K562 (cell line): ENCODE measurements around the gene IL6R. TPM values are rescaled to one million over a fixed set of nuclear protein-coding genes. Genes with fewer than 3 reads are reported as not detected.
A peak's percentile ranks its signal among the peaks of the same experiment; 100 is the strongest.

Experiments used
- ATAC-seq: fragments of 200-7000 bp; cut with Tn5 transposase; 3 replicates; pipeline ENCODE4 v1.9.1; 2020; ENCODE audit warnings: moderate library complexity
- BruUV-seq: library from RNA; stranded (reverse); fragments of 400-500 nt; replicated peaks from 2 replicates; lab custom pipeline; 2021; lab: Mats Ljungman, UMichigan
- CTCF ChIA-PET: fragments of 300-600 bp; formaldehyde crosslinking; extraction: SDS; loops from one replicate; lab custom pipeline; 2021; ENCODE audit warnings: low intra/inter-chr PET ratio; lab: Yijun Ruan, JAX
- POLR2A ChIA-PET: fragments of 300-600, 350-650 bp; sonication (Branson Sonifier 250); formaldehyde crosslinking; extraction: SDS; loops from one replicate; lab custom pipeline; 2021; ENCODE audit warnings: antibody characterized with exemption, inconsistent platforms; lab: Yijun Ruan, JAX
- DNase-seq, 4 experiments: peaks; one replicate each; pipeline versions ENCODE4 v3.0.0 to v3.0.0-alpha.2; 2011 to 2018; ENCODE audit warnings: low spot score in 3 of 4, mixed read lengths in 3 of 4; ENCODE audit errors: extremely low read depth in 1 of 4
- FAIRE-seq: peaks from 2 replicates; lab custom pipeline; 2011; peaks lifted over from hg19 to GRCh38; lab: Jason Lieb, UNC
- H2AFZ ChIP-seq: 2 replicates; pipeline ENCODE4 v1.6.0; 2011; ENCODE audit warnings: low read depth, low read length, control low read depth, inconsistent platforms
- H3K27ac ChIP-seq: fragments of 200-600 bp; 3 replicates; pipeline ENCODE4 v1.8.0; 2011; ENCODE audit warnings: low read depth, mild to moderate bottlenecking, control low read depth, inconsistent platforms, low read length, moderate library complexity, mixed read lengths; ENCODE audit errors: extremely low read depth
- H3K27me3 ChIP-seq, 2 experiments: fragments of 300-600 bp in 1 of 2; 2 replicates in 1 of 2; 3 replicates in 1 of 2; pipeline versions ENCODE4 v1.6.0 to v1.8.0; 2011; ENCODE audit warnings: inconsistent platforms in 2 of 2, low read length in 2 of 2, mild to moderate bottlenecking in 1 of 2, mixed read lengths in 1 of 2, moderate library complexity in 1 of 2; ENCODE audit not compliant: control insufficient read depth in 2 of 2, insufficient read depth in 2 of 2
- H3K36me3 ChIP-seq: fragments of 300-600 bp; 3 replicates; pipeline ENCODE4 v1.8.0; 2011; ENCODE audit warnings: mild to moderate bottlenecking, low read length, inconsistent platforms; ENCODE audit not compliant: control insufficient read depth, insufficient read depth
- H3K4me1 ChIP-seq, 2 experiments: fragments of 200-600 bp in 1 of 2; replicated peaks in 1 of 2; 2 replicates in 1 of 2; 3 replicates in 1 of 2; pipeline versions ENCODE4 v1.5.1 to v1.8.0; 2011; ENCODE audit warnings: inconsistent platforms in 2 of 2, low read length in 2 of 2, mild to moderate bottlenecking in 1 of 2, mixed read lengths in 1 of 2, moderate library complexity in 1 of 2; ENCODE audit not compliant: control insufficient read depth in 2 of 2, insufficient read depth in 2 of 2
- H3K4me2 ChIP-seq: 2 replicates; pipeline ENCODE4 v1.6.1; 2011; ENCODE audit warnings: low read length, control low read depth, inconsistent platforms, mixed read lengths; ENCODE audit not compliant: insufficient read depth
- H3K4me3 ChIP-seq: fragments of 200-600 bp; sonication (generic), shearing (Covaris generic); 2 replicates; pipeline ENCODE4 v1.5.1; 2016; ENCODE audit warnings: control low read depth, inconsistent platforms
- H3K79me2 ChIP-seq: fragments of 200-600 bp; 3 replicates; pipeline ENCODE4 v1.8.0; 2011; ENCODE audit warnings: low read length, inconsistent platforms; ENCODE audit not compliant: control insufficient read depth, insufficient read depth
- H3K9ac ChIP-seq, 2 experiments: 2 replicates each; pipeline versions ENCODE4 v1.6.0 to v1.6.1; 2011; ENCODE audit warnings: low read depth in 2 of 2, low read length in 2 of 2, control low read depth in 1 of 2, inconsistent platforms in 1 of 2, mild to moderate bottlenecking in 1 of 2, mixed read lengths in 1 of 2; ENCODE audit not compliant: insufficient read depth in 1 of 2
- H3K9me1 ChIP-seq: one replicate; pipeline ENCODE4 v1.6.0; 2011; ENCODE audit warnings: inconsistent platforms, mild to moderate bottlenecking, low read length, moderate library complexity; ENCODE audit not compliant: control insufficient read depth, insufficient read depth
- H3K9me3 ChIP-seq: replicated peaks from 2 replicates; pipeline ENCODE4 v1.5.1; 2011; ENCODE audit warnings: low read depth, low read length, inconsistent platforms; ENCODE audit not compliant: control insufficient read depth, insufficient read depth
- H4K20me1 ChIP-seq: replicated peaks from 2 replicates; pipeline ENCODE4 v1.6.1; 2011; ENCODE audit warnings: low read length, inconsistent platforms, mixed read lengths; ENCODE audit not compliant: control insufficient read depth, insufficient read depth
- ARID1B ChIP-seq: fragments of 450-650 bp; IDR thresholded peaks from 2 replicates; pipeline ENCODE4 v1.6.1; 2016; ENCODE audit warnings: antibody characterized with exemption, mild to moderate bottlenecking, inconsistent platforms
- C11orf30 ChIP-seq: fragments of 450-650 bp; IDR thresholded peaks from 2 replicates; pipeline ENCODE4 v1.6.1; 2016; ENCODE audit warnings: low read depth, mild to moderate bottlenecking
- CBFA2T2 ChIP-seq: fragments of 450-650 bp; conservative IDR thresholded peaks from 2 replicates; pipeline ENCODE4 v1.6.1; 2017; ENCODE audit warnings: mild to moderate bottlenecking
- CCAR2 ChIP-seq: fragments of 200-400 bp; formaldehyde crosslinking; IDR thresholded peaks from 2 replicates; pipeline ENCODE4 v1.6.1; 2017; ENCODE audit warnings: mild to moderate bottlenecking, low read depth, low read length
- EHMT2 ChIP-seq: fragments of 450-650 bp; IDR thresholded peaks from 2 replicates; pipeline ENCODE4 v1.6.1; 2018; ENCODE audit warnings: antibody characterized with exemption
- HDAC2 ChIP-seq: fragments of 450-650 bp; IDR thresholded peaks from 2 replicates; pipeline ENCODE4 v1.6.1; 2016; ENCODE audit warnings: mild to moderate bottlenecking
- HDAC8 ChIP-seq: fragments of 450-650 bp; IDR thresholded peaks from 2 replicates; pipeline ENCODE4 v1.6.1; 2016; ENCODE audit warnings: mild to moderate bottlenecking, missing genetic modification characterization, moderate library complexity, missing compliant biosample characterization
- HMBOX1 ChIP-seq: sonication (generic); IDR thresholded peaks from 2 replicates; pipeline ENCODE4 v1.6.1; 2016
- MEF2D ChIP-seq: conservative IDR thresholded peaks from 2 replicates; pipeline ENCODE4 v1.6.1; 2016; ENCODE audit warnings: low read depth, missing genetic modification characterization, missing compliant biosample characterization
- MYBL2 ChIP-seq, 2 experiments: fragments of 450-650 bp in 1 of 2; sonication (generic) in 1 of 2; formaldehyde crosslinking in 1 of 2; IDR thresholded peaks; 2 replicates each; pipeline versions ENCODE4 v1.6.1 to v1.8.1; 2017 to 2022; ENCODE audit warnings: borderline replicate concordance in 1 of 2, inconsistent platforms in 1 of 2, low read depth in 1 of 2, mild to moderate bottlenecking in 1 of 2, missing genetic modification reagents in 1 of 2, moderate library complexity in 1 of 2
- NBN ChIP-seq: fragments of 450-650 bp; IDR thresholded peaks from 2 replicates; pipeline ENCODE4 v1.6.1; 2016; ENCODE audit warnings: low read depth, mild to moderate bottlenecking
- NCOR1 ChIP-seq: fragments of 450-650 bp; IDR thresholded peaks from 2 replicates; pipeline ENCODE4 v1.6.1; 2016; ENCODE audit warnings: mild to moderate bottlenecking, moderate library complexity
- NFIC ChIP-seq: fragments of 450-650 bp; IDR thresholded peaks from 2 replicates; pipeline ENCODE4 v1.6.1; 2017; ENCODE audit warnings: mild to moderate bottlenecking, inconsistent platforms
- RCOR1 ChIP-seq, 2 experiments: IDR thresholded peaks; 2 replicates each; pipeline ENCODE4 v1.6.1; 2012; ENCODE audit warnings: low read depth in 2 of 2, low read length in 2 of 2, borderline replicate concordance in 1 of 2, improper control_type of control experiment in 1 of 2
- SMARCA4 ChIP-seq: fragments of 450-650 bp; IDR thresholded peaks from 2 replicates; pipeline ENCODE4 v1.6.1; 2016
- TBL1XR1 ChIP-seq, 2 experiments: IDR thresholded peaks; 2 replicates each; pipeline ENCODE4 v1.6.1; 2012; ENCODE audit warnings: improper control_type of control experiment in 2 of 2, low read length in 2 of 2, mild to moderate bottlenecking in 1 of 2
- ZNF586 ChIP-seq: fragments of 450-650 bp; formaldehyde crosslinking; conservative IDR thresholded peaks from 2 replicates; pipeline ENCODE4 v1.4.0; 2020; ENCODE audit warnings: mild to moderate bottlenecking, moderate library complexity
- WGBS: fragments of 100-300 bp; shearing (Covaris generic); methylation state at CpG from one replicate; pipeline ENCODE4 v1.1.6; 2016; ENCODE audit warnings: low coverage, mixed read lengths; ENCODE audit not compliant: insufficient coverage; ENCODE audit errors: missing lambda C conversion rate; 5-methylcytosine and 5-hydroxymethylcytosine counted together
- in situ Hi-C: fragments of 300-500 bp; cut with MboI; formaldehyde crosslinking; loops from 4 replicates; pipeline ENCODE4 v1.15.0; 2018; ENCODE audit warnings: inconsistent platforms, mixed read lengths
- intact Hi-C: fragments of 100-400 bp; cut with micrococcal nuclease; formaldehyde crosslinking; loops from 2 replicates; pipeline ENCODE4 v1.14.2; 2022
- polyA plus RNA-seq, 8 experiments: library from polyadenylated mRNA; depleted of rRNA in 4 of 8; stranded (reverse) in 5 of 8; unstranded in 3 of 8; fragments of >200 nt; fragmentation: Nextera tagmentation in 2 of 8; fragmentation: Illumina TruSeq in 1 of 8; extraction: Ambion mirVana in 2 of 8; extraction: Trizol in 1 of 8; gene quantifications; 2 replicates each; pipeline versions ENCODE4 v1.2.1 to v1.2.3, GENCODE V29; 2011 to 2014; ENCODE audit warnings: inconsistent platforms in 1 of 8, missing spikeins in 1 of 8
- total RNA-seq, 7 experiments: library from RNA; depleted of rRNA in 6 of 7; stranded (reverse); fragments of >200 nt in 6 of 7; fragmentation: Illumina TruSeq in 2 of 7; extraction: Trizol in 2 of 7; gene quantifications; 2 replicates each; pipeline versions ENCODE4 v1.2.1 to v1.2.3, GENCODE V29; 2011 to 2021; ENCODE audit warnings: low replicate concordance in 1 of 7
- TF ChIP-seq, protein P1 (sequence below): fragments of 450-650 bp; IDR thresholded peaks from 2 replicates; pipeline ENCODE4 v1.6.1; 2016
- TF ChIP-seq, protein P2 (sequence below), 2 experiments: fragments of 250-450 bp in 1 of 2; fragments of 450-650 bp in 1 of 2; sonication (Bioruptor Pico) in 1 of 2; IDR thresholded peaks; 2 replicates each; pipeline versions ENCODE4 v1.6.1 to v1.8.0; 2016 to 2021; ENCODE audit warnings: mild to moderate bottlenecking in 2 of 2, moderate library complexity in 2 of 2, missing compliant biosample characterization in 1 of 2, missing genetic modification characterization in 1 of 2

IL6R gene
- total and polyA plus RNA-seq, 9 of the 15 experiments (the other 6 are each of a cell fraction or from before 2014, with no cell fraction given), result 0.05 to 1.1 (median 0.11) TPM; not detected in 2

DNA sequence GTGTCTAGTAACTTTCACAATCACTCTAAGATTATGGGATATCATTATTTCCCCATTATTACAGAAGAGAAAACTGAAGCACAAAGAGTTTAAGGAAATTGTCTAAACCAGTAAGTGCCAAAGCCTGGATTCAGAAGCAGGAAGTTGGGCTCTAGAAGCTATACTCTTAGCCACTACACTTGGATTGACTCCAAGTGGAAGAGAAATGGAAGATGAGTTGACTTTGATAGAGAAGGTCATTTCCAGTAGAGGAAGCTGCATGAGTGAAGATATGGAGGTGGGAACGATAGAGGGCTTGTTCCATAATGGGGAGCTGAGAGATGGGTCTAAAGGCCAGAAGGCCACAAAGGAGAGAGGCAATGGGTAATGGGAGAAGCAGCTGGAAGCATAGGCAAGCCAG, 85.2 kb downstream of the IL6R start:
- in situ Hi-C loops, result no loop called here
- no peak for TF ChIP-seq CCAR2
- peak; percentile 72 for TF ChIP-seq CBFA2T2
- 0 out of 2 replicates have a peak, but pooled peaks have one; percentile 35 for TF ChIP-seq NBN
- TF ChIP-seq MYBL2 (IDR thresholded peaks at IDR 0.05; ENCODE audit: low read depth), result no peak
- no peak for TF ChIP-seq MYBL2 (CRISPR knock-in tag; IDR thresholded peaks at IDR 0.05; ENCODE audit: borderline replicate concordance)
- TF ChIP-seq HDAC8, result 0 out of 2 replicates have a peak, but pooled peaks have one; percentile 29
- TF ChIP-seq NCOR1, result peak; percentile 73
- peak; percentile 58; the same call in 1 of the 2 replicates for TF ChIP-seq SMARCA4
- TF ChIP-seq NFIC, result peak; percentile 92
- 0 out of 2 replicates have a peak, but pooled peaks have one; percentile 32 for TF ChIP-seq HDAC2
- TF ChIP-seq EHMT2, result peak; percentile 92
- TF ChIP-seq ZNF586, result no peak
- peak; percentile 13; the same call in 1 of the 2 replicates for TF ChIP-seq HMBOX1
- no peak for TF ChIP-seq TBL1XR1 (IDR thresholded peaks at IDR 0.05; ENCODE audit: low read length in 2 of 2)
- peak in 1 of 2 experiments; percentile 45; a peak in 1 of 4 replicates for TF ChIP-seq RCOR1 (IDR thresholded peaks at IDR 0.05; ENCODE audit: borderline replicate concordance in 1 of 2, low read depth in 2 of 2, low read length in 2 of 2)
- TF ChIP-seq, protein P1, sequence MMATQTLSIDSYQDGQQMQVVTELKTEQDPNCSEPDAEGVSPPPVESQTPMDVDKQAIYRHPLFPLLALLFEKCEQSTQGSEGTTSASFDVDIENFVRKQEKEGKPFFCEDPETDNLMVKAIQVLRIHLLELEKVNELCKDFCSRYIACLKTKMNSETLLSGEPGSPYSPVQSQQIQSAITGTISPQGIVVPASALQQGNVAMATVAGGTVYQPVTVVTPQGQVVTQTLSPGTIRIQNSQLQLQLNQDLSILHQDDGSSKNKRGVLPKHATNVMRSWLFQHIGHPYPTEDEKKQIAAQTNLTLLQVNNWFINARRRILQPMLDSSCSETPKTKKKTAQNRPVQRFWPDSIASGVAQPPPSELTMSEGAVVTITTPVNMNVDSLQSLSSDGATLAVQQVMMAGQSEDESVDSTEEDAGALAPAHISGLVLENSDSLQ, result peak; percentile 25; the same call in 1 of the 2 replicates
- TF ChIP-seq, protein P2, sequence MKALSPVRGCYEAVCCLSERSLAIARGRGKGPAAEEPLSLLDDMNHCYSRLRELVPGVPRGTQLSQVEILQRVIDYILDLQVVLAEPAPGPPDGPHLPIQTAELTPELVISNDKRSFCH (CRISPR knock-in tag; IDR thresholded peaks at IDR 0.05), result no peak
- TF ChIP-seq, protein P2 (tag; IDR thresholded peaks at IDR 0.05), result peak; percentile 84
- peak; percentile 86 for TF ChIP-seq ARID1B
- 0 out of 2 replicates have a peak, but pooled peaks have one; percentile 9 for TF ChIP-seq C11orf30
- 0 out of 2 replicates have a peak, but pooled peaks have one; percentile 32 for TF ChIP-seq MEF2D (tag)

More for the DNA sequence above, 85.2 kb downstream of the IL6R start:
- ChIA-PET CTCF (interaction anchor here (0.6 to 1.0 kb wide), 2 partner anchors 12 to 39 kb away, joined by 3 to 4 read pairs; no protein-coding TSS in a partner anchor), POLR2A (interaction anchor here (0.5 to 1.7 kb wide), 3 partner anchors 10 to 172 kb away, joined by 3 to 7 read pairs (median 4); no protein-coding TSS in a partner anchor)
- Histone ChIP-seq H3K79me2 (no peaks in the 10 kb centered on the region), H3K27me3 (0 out of 5 replicates have a peak, but pooled peaks cover 0 to 3% of the 10 kb centered on the region in 2 experiments), H3K4me3 (no peak overlapping the region), H2AFZ (no peak overlapping the region), H3K27ac (no peak overlapping the region), H3K4me1 (peaks cover 14 to 33% of the 10 kb centered on the region in 2 experiments), H3K36me3 (no peaks in the 10 kb centered on the region), H4K20me1 (no peaks in the 10 kb centered on the region), H3K9me3 (no peaks in the 10 kb centered on the region), H3K4me2 (peak overlapping the region; percentile 22; the same call in 1 of the 2 replicates), H3K9ac (no peak overlapping the region), H3K9me1 (peaks cover 3% of the 10 kb centered on the region)
- 0% methylated on average over 1 of the region's 1 CpG for WGBS
- intact Hi-C loops, result no loop called here
- ATAC-seq (peak; percentile 55), DNase-seq (peak in 3 of 4 experiments; percentile 27 to 75 (median 33)), FAIRE-seq (peak; percentile 68)
- BruUV-seq, result no TSS peak
